ENCODE results near the gene USP3.

The USP3 gene

GRCh38 chr15:63499175-63499549, 5.2 kb upstream of the USP3 start:
- TF ChIP-seq TAF1 (IDR thresholded peaks at IDR 0.05; ENCODE audit: borderline replicate concordance, insufficient read depth, low read length) (no peak), SIN3A (IDR thresholded peaks at IDR 0.05; ENCODE audit: borderline replicate concordance, insufficient read depth, low read length) (no peak), POLR2AphosphoS5 (IDR thresholded peaks at IDR 0.05; ENCODE audit: low read depth, low read length) (no peak), FOXP2 (optimal IDR thresholded peaks at IDR 0.05; ENCODE audit: borderline replicate concordance, extremely low read depth, extremely low read length, insufficient read depth) (no peak), REST (IDR thresholded peaks at IDR 0.05; ENCODE audit: insufficient read depth in 1 of 2, low read depth in 2 of 2, low read length in 2 of 2) (no peak)

GRCh38 chr15:63499611-63500010, 4.8 kb upstream of the USP3 start:
- TF ChIP-seq TAF1 (IDR thresholded peaks at IDR 0.05; ENCODE audit: borderline replicate concordance, insufficient read depth, low read length) (no peak), POLR2AphosphoS5 (IDR thresholded peaks at IDR 0.05; ENCODE audit: low read depth, low read length) (no peak), FOXP2 (optimal IDR thresholded peaks at IDR 0.05; ENCODE audit: borderline replicate concordance, extremely low read depth, extremely low read length, insufficient read depth) (no peak), REST (IDR thresholded peaks at IDR 0.05; ENCODE audit: insufficient read depth in 1 of 2, low read depth in 2 of 2, low read length in 2 of 2) (no peak)

GRCh38 chr15:63500265-63501250, 3.8 kb upstream of the USP3 start:
- TF ChIP-seq FOXP2 (optimal IDR thresholded peaks at IDR 0.05; ENCODE audit: borderline replicate concordance, extremely low read depth, extremely low read length, insufficient read depth), result no peak
- TF ChIP-seq POLR2AphosphoS5 (IDR thresholded peaks at IDR 0.05; ENCODE audit: low read depth, low read length), result no peak
- no peak for TF ChIP-seq TAF1 (IDR thresholded peaks at IDR 0.05; ENCODE audit: borderline replicate concordance, insufficient read depth, low read length)
- no peak for TF ChIP-seq SIN3A (IDR thresholded peaks at IDR 0.05; ENCODE audit: borderline replicate concordance, insufficient read depth, low read length)
- TF ChIP-seq REST (IDR thresholded peaks at IDR 0.05; ENCODE audit: insufficient read depth in 1 of 2, low read depth in 2 of 2, low read length in 2 of 2), result no peak

- no peak for TF ChIP-seq TAF1 (IDR thresholded peaks at IDR 0.05; ENCODE audit: borderline replicate concordance, insufficient read depth, low read length)
- no peak for TF ChIP-seq POLR2AphosphoS5 (IDR thresholded peaks at IDR 0.05; ENCODE audit: low read depth, low read length)
- no peak for TF ChIP-seq SIN3A (IDR thresholded peaks at IDR 0.05; ENCODE audit: borderline replicate concordance, insufficient read depth, low read length)
- no peak for TF ChIP-seq FOXP2 (optimal IDR thresholded peaks at IDR 0.05; ENCODE audit: borderline replicate concordance, extremely low read depth, extremely low read length, insufficient read depth)
- TF ChIP-seq REST (IDR thresholded peaks at IDR 0.05; ENCODE audit: insufficient read depth in 1 of 2, low read depth in 2 of 2, low read length in 2 of 2), result no peak
Observed at GRCh38 chr15:63501256-63502089, 2.9 kb upstream of the USP3 start.

Data from PFSK-1 (cell line).